Measurements from ENCODE around the gene SLIT1.

The SLIT1 gene

DNA sequence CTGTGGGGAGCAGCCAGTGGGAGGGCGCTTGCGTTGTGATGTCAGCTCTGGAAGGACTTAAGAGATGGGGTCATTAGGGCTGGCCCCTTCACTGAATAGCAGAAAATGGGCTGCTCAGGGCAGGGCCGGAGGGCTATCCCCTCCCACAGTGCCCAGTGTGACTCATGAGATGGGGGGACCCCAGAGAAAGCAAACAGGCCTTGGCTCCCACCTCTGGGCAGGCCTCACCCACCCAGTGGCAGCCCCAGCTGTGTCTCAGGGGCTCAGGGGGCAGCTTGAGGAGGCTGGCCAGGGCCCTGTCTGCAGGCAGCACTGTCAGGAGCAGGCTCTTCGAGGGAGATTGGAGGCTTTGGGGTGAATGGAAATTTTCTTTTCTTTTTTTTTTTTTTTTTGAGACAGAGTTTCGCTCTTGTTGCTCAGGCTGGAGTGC, 168.3 kb downstream of the SLIT1 start:
- no peak for DNase-seq

DNA sequence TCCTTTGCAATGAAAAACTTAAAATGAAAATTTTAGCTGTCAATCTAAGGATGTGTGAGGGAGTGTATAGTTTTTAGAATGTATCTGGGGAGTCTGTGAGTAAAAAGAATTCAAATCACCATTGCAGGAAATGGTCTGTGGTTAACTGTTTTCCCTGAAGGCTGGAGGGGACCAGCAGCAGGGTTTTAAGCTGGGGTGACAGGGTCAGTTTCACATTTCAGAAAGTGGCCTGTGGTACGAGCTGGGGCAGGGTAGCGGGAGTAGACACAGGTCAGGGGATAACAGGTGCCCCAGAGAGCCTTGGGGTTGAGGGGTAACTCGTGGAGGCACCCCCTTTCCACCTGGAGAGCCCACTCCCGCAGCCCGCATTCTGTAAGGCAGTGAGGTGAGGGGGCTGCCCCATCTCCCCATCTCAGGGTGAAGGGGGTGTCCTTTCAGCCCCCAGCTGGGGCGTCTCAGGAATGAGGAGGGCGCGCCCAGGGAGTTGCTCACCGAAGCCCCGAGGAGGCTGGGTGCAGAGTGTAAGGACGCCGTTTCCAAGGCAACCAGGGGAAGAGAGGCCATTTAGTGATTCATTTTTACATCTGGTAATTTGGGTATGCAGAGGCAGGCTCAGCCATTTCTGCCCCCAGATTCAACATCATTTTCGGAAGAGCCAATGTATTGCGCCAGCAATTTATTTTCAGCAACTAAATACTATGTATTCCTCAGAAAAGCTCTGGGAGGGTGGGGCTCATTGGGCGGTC, 168.9 kb downstream of the SLIT1 start:
- no peak for DNase-seq

DNA sequence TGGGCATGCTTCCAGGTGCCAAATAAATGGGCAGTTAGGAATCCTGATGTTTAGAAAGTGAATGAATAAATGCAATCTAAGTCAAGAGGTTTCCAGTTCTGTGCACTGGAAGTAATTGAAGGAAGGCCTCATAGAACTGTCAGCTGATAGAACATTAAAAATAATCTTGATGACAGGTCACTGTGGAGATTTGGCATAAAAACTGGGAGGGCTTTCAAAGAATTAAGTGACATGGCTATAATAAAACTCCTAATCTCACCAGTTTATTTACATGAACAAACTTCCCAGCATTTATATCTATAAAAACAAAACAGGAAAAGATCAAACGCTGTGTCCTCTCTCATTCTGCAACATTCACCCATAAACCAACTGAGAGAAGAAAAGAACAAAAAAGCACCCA, 170.5 kb downstream of the SLIT1 start:
- DNase-seq: no peak

DNA sequence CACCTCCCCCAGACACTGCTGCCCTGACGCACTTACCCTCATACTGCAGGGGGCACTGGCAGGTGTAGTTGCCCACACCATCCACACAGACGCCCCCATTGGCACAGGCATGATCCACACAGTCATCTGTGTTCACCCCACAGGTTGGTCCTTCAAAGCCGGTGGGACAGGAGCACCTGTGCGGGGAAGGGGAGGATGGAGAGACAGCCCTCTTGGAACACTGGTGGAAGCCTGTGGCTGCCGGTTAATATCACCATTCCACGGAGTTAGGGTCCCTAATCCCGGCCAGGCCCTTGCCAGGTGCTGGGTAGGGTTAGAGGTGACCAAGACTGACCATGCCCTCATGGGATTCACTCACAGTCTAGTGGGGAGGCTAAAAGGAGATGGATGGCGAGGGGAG, 171.8 kb downstream of the SLIT1 start:
- DNase-seq: no peak

DNA sequence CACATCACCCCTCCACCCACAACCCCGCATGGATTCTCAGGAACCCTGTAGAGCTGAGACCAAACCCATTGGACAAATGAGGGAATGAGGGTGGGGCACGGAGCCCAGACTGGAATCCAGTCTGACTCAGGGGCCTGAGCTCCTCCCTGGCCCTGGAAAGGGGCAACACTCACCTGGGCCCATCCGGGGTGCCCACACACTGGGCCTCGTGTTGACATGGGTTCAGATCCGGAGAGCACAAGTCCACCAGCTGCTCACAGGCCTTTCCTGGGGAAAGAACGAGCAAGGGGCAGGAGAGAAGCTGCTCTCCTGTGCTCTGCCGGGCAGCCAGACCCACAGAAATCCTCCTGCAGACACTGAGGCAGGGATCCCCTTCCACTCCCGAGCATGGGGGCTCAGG, 172.2 kb downstream of the SLIT1 start:
- DNase-seq: no peak

DNA sequence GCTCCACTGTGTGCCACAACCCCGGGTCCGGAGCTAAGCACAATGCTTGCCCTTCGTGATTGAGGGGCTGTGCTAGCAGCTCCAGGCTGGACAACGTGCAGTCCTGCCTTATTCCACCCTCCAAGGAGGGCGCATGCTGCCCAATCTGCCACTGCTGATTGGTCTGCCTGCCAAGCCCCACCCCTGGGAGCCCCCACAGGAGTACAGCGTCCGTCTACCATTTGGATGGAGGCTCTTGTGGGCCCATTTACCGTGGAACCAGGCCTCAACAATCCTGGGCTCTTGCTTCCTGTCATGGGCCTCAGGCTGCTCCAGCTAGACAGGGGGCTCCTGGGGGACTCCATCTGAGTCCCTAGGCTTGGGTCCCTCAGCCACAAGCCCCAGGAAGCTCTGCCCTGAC, 173.3 kb downstream of the SLIT1 start:
- no peak for DNase-seq

DNA sequence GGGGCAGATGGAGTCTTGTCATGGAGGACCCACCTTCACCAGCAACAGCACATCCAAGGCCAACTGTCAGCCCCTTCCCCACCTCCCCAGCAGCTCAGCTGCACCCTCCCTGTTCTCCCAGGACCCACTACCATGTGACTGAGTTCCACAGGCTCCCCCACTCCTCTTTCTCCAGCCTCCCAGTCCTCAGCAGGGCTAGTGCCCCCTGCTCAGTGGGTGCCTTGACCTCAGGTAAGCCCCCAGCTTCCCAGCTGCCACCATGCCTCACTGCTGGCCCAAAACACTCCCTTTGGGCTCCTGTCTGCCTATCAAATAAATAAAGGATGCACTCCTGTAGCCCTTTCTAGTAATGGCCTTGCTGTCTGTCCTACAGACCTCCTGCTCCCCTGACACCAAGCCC, 174.4 kb downstream of the SLIT1 start:
- DNase-seq: no peak

DNA sequence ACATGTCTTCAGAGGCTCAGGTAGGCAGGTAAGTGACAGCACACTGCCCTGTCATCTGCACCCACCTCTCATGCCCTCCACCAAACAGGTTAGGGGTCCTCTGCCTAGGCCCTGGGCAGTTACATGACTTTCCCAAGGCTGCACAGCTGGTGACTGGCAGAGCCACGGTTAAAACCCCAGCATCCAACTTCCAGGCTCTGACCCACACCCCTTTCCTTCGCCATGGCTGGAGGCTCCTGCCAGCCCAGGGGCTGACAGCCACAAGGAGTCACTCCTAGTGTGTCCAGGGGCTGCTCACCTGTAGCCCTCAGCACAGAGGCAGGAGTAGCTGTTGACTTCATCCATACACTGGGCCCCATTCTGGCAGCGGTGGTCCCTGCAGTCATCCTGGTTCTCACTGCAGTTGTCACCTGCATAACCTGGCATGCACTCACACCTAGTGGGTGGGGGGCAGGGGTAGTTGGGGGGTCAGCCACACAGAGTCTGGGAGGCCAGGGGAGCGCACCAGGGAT, 175.0 kb downstream of the SLIT1 start:
- no peak for DNase-seq

DNA sequence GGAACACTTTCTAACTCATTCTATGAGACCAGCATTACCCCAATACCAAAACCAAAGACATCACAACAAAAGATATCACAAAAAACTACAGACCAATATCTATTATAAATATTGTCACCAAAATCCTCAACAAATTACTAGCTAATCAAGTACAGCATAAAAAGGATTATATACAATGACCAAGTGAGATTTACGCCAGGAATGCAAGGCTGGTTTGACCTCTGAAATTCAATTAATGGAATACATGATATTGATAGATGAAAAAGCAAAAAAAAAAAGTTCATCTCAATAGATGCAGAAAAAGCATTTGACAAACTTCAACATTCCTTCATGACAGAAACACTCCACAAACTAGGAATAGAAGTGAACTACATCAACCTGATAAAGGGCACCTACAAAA, 178.3 kb downstream of the SLIT1 start:
- no peak for DNase-seq

DNA sequence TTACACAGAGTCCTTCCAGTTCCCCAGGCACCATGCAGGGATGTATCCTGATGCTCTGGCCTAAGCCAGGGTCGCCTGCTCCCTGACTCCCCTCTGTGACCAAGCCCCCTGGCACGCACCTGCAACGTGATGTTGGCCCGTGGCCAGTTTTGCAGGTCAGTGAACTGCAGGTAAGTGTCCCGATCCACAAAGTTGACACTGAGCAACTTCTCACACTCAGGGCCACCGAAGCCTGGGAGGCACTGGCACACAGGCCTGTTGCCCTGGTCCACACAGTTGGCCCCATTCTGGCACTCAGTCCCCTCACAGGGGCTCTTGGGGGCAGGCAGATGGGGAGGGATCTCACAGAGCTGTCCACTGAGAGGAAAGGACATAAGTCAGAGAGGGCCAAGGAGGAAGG, 179.4 kb downstream of the SLIT1 start:
- DNase-seq: no peak

DNA sequence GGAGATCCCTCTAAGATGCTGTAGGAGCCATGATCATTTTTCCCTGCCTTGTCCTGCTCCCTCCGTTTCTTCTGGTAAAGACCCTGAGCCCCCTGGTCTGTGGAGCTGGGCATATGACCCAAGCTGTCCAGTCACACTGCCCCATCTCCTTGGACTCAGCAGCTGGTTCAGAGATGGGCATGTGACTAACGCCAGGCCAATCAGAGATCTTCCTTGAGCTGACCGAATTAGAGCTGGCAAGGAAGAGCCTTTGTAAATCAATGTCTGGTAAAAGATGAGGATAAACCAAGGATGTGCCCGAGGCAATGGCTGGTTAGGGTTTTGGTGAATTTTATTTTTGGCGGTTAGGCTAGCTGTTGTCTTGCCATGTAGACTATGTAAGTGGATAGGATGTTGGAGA, 180.4 kb downstream of the SLIT1 start:
- no peak for DNase-seq

DNA sequence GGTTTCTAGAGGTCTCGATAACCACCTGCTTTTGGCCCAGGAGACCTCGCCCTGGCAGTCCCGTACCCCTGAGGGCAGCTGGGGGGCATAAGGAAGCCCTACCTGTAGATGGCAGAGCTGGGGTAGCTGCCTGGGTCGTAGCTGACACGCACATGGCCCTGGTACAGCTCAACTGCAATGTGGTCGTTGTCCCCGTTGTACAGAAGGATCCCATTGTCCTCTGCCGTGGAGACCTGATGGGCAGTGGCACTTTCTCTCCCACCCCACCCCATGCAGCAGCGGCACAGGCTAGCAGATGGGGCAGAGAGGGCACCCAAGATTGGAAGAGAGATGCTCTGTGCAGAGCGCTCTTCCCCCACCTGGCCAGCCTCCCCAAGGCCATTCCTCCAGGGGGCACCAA, 181.2 kb downstream of the SLIT1 start:
- no peak for DNase-seq

DNA sequence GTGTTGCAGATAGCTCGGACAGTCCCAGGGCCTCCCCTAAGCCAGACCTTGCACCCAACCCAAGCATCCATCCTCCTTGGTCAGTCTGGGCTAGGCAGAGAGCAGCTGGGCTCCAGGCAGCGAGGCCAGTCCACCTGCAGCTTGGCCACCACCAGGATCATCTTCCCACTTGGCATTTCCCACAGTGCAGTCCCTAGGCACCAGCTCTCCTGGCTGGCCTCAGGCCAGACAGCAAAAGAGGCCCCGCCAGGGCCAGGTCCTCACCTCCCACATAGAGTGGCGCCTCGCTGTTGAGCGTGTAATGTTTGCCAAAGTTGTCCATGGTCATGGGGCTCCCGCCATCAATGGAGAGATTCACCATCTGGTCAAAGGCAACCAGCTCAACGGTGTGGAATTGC, 182.0 kb downstream of the SLIT1 start:
- DNase-seq: no peak

DNA sequence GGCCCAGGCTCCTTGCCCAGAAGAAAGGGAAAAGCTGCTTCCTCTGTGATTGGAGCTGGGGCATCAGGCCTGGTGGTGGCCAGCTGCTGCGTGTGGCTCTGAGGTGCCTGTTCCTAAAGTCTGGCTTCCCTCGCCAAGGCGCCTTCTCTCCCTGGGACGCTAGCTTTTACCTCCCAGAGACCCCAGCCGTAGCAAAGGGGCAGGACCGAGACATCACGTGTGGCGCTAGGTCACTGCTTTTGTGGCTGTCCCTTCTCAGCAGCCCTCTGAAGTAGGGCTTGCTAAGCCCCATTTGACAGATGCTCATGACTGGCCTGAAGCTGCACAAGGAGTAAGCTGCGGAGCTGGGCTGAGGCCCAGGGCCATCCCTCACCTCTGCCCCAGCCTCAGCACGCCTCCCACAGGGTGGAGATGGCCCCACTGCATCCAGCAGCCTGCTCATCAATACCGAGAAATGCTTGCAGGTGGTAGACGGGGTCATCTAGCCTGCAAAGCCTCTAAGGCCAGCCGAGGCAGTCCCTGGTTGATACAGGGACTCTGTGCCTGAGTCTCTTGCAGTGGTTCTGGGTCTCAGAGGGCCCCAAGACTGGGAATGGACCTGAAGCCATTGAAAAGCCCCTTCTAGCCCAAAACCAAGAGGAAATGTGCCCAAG, 182.5 kb downstream of the SLIT1 start:
- no peak for DNase-seq

DNA sequence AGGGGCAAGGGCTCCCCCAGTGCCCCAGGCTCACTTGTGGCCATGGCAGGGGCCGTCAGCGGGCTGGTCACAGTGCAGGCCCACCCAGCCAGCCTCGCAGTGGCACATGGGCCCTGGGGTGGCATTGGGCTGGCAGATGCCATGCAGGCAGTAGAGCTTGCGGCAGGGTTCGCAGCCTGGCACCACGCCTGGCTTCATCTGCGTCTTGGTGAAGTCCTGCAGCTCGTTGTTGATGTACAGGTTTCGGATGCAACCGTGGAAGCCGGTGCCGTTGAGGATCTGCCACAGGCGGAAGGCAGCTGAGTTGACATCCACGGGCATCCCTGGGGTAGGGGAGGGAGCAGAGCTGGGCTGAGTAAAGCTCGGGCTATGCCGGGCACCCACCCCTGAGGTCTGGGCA, 183.1 kb downstream of the SLIT1 start:
- DNase-seq: no peak

DNA sequence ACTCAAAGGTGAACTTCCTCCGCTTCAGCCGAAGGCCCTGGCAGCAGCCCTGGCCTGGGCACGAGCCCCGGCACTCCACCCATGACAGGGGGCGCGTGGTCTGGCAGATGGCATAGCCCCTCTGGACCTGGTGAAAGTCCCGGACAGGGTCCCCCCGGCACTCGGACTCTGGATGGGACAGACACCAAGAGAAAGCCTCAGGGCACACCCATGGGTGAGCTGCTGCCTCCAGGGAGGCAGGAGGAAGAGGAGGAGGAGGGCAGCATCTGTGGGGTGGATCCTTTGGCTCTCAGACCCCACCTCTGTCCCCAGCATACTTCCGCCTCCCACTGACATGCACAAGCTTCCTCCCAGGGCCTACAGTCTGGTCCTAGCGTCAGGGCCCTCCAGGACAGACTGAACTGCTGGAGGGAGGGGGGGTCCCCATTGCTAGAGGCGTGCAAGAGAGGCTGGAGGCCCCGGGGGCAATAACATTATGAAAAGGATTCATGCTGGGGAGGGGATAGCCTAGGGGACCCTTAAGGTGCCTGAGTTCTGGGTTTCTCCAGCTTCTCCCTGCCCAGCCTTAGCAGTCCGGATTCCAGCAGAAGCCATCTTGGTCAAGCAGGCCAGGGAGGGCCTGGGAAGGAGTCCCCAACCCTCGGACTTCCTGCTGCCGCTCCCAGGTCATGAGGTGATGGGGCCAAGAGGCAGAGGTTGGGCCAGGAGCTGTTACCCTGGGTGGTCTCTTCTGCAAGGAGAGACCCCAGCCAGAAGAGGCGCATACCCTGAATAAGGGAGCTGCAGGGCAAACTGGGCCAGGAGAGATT, 184.4 kb downstream of the SLIT1 start:
- no peak for DNase-seq

DNA sequence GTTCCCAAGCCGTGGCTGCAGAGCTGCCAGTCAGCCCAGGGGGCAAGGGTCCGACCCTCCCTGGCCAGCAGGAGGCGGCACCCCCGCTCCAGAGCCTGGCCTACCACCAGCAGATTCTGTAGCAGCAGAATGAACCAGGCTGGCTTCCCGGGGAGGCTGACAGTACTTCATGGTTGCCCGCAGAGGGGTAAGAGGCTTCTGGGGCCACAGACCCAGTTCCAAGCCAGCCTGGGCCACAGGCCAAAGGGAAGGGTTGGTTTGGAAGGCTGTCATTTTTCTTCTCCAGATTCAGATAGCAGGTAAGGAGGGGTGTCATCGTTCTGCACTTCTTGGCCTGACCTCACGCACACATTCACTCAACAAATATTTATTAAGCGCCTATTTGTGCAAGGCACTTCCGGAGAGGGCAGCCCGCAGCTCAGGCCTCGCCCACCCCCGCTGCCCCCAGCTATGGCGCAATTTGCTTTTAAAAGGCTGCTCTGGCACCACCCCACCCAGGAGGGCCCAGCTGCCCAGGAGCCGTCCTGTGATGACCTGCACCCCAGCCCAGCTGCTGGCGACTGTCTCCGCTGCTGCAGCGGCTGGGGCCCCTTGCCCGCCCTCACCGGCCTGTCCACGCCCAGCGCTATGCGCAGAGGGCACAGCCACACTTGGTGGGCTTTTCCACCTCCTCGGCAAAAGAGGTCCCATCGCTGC, 185.1 kb downstream of the SLIT1 start:
- no peak for DNase-seq

DNA sequence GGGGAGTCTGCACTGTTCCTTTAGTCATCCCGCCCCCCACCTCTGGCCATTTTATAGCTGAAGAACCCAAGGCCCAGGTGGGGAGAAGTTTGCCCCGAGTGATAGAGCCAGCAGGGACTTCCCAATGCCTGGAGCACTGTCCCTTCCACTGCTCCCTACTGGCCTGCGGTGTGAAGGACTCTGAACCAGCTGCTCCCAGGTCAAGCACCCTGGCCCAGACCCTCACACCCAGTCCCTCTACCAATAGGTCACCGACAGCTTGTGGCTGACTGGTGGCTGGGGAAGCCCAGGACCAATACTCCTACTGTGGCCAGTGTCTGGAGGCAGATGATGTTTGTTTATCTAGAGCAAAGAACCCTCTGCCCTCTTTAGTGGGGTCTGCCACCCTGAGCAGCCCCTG, 185.8 kb downstream of the SLIT1 start:
- DNase-seq: no peak

DNA sequence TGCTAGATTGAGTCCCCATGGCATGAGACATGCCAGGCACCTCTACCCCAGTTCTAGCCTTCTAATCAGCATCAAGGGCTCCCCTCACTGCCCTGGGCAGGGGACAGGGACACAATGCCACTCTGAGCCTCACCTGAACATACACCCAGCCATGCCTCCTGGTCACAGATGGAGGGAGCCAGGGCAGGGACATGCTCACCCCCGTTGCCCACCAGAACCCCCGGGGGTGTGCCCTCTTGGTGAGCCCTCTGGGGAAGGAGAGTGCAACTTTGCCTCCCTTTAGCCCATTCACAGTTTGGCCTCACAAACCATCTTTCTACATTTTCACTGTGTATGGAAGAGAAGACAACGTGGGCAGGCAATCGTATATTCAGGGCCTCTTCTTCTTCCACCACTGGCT, 186.4 kb downstream of the SLIT1 start:
- no peak for DNase-seq

DNA sequence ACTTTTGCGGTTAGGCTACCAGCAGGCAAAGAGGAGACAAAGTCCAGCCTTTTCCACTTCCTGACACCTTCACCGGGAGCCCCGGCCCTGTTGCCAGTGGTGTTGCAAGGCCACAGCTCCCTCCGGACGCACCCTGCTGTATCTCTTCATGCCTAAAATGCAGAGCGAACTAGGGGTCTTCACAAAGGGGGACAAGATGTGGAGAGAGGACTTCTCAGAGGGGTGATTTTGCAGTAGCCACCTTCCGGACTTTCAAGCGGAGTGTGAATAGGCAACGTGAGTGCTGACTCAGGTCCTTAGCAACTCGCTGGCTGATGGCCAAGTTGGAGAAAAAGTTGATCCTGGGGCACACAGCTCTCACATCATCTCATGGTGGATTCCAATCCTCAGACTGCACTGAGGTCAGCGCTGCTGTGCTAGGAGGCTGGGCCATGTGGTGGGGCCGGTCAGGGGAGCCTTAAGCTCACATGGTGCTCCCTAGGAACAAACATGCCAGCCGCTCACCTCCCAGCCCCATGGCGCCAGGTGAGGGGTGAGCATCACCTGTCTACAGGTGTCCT, 187.3 kb downstream of the SLIT1 start:
- no peak for DNase-seq

DNA sequence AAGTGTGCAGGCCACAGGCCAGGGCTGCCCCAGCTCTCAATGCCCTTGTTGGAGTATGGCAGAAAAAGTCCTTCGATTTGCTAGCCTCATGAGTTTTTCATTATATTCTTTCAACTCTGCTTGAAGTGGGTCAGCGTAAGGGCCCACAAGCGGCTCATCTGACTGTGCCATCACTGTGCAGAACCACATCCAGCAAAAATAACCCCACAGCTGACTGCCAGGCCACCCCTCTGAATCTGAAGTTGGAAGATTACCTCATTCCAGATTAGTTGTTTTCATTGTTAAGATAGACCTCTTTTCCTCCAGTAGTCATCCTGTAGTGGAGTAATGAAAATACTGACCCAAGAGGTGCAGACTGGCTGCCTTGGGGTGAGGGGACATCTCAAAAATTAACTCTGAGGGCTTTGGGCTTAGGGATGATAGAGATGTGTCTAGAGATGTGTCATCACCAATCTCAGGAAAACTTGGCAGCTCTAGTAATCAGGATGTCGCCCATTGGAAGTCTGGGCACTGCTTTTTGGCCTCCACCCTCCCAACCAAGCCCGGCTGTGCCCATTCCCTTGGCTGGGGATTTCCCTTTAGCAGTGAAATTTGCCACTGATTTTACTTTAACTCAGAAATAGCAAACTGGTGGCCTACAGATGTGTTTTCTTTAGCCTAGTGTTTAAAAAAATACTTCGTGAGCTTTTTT, 189.3 kb downstream of the SLIT1 start:
- no peak for DNase-seq

DNA sequence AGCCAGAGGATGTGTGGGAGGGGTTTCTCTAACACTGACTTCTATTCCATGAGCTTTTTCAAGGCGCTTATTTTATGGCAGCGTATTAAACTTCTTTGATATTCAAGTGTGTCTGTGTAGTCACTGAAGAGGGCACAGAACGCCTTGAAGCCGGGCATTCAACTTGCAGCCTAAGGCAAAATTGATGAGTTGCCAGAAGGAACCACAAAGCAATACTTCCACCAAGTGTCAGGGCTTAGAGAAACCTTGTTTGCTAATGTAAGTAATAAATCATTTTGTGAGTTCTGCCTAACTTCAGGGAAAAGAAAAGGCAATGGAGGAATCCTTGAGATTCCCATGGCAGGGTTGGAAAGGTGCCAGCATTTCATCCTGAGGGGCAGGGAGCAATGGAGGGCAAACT, 189.9 kb downstream of the SLIT1 start:
- no peak for DNase-seq
